NCI-H510A treated with DMSO at 0.1 percent for 48 hours (cell line): ENCODE results near the gene EIF6.

Experiments used
- DNase-seq: peaks from one replicate; lab custom pipeline; 2025; lab: John Stamatoyannopoulos, UW

EIF6 gene

GRCh38 chr20:35293303-35294292 is 9.0 kb upstream of the EIF6 start:
- DNase-seq = no peak

- no peak for DNase-seq
Observed at GRCh38 chr20:35292504-35293285, 8.1 kb upstream of the EIF6 start.

- no peak for DNase-seq
Observed at GRCh38 chr20:35291654-35292503, 7.3 kb upstream of the EIF6 start, which contains the start of gene FAM83C. FAM83C (minus strand) TSS chr20:35292425; CDS start chr20:35292304, 121 bp downstream.

GRCh38 chr20:35290887-35291417 is 6.4 kb upstream of the EIF6 start:
- DNase-seq = no peak

- DNase-seq = no peak
Observed at GRCh38 chr20:35290186-35290886, 5.8 kb upstream of the EIF6 start.

GRCh38 chr20:35288325-35289060 is 3.9 kb upstream of the EIF6 start:
- no peak for DNase-seq

- DNase-seq = no peak
Observed at GRCh38 chr20:35287509-35288324, 3.1 kb upstream of the EIF6 start.

GRCh38 chr20:35286899-35287508 is 2.4 kb upstream of the EIF6 start:
- DNase-seq = no peak

GRCh38 chr20:35286077-35286898 is 1.7 kb upstream of the EIF6 start:
- no peak for DNase-seq

GRCh38 chr20:35285806-35286076 is 1.2 kb upstream of the EIF6 start:
- DNase-seq = no peak

GRCh38 chr20:35284992-35285805 is 627 bp upstream of the EIF6 start:
- no peak for DNase-seq

- DNase-seq = no peak
Observed at GRCh38 chr20:35283441-35284266, 918 bp downstream of the EIF6 start.

GRCh38 chr20:35281506-35282101 is 3.0 kb downstream of the EIF6 start:
- no peak for DNase-seq

- DNase-seq = no peak
Observed at GRCh38 chr20:35280523-35280922, 4.0 kb downstream of the EIF6 start.

GRCh38 chr20:35279533-35280174 is 4.9 kb downstream of the EIF6 start:
- DNase-seq = no peak

- no peak for DNase-seq
Observed at GRCh38 chr20:35279040-35279439, 5.5 kb downstream of the EIF6 start.
